ENCODE results near the gene SPDYE1. TPM values are rescaled to one million over a fixed set of nuclear protein-coding genes. Genes with fewer than 3 reads are reported as not detected.
"Not testable (repeated sequence)": the region's sequence is repeated elsewhere in the genome, so short reads cannot be mapped to it uniquely, and the experiment has no call there.

The SPDYE1 gene, protein sequence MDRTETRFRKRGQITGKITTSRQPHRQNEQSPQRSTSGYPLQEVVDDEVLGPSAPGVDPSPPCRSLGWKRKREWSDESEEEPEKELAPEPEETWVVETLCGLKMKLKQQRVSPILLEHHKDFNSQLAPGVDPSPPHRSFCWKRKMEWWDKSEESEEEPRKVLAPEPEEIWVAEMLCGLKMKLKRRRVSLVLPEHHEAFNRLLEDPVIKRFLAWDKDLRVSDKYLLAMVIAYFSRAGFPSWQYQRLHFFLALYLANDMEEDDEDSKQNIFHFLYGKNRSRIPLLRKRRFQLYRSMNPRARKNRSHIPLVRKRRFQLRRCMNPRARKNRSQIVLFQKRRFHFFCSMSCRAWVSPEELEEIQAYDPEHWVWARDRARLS
- polyA plus RNA-seq (not detected in 3 replicates), polyA minus RNA-seq (not detected in 3 replicates)
- not detected for polyA plus RNA-seq (2011; ENCODE audit: low read depth)
- not detected in 2 replicates for polyA plus RNA-seq (2011; cell fraction: cytosol; rRNA removed)
- polyA plus RNA-seq (2011; cell fraction: nucleus; rRNA removed) = not detected in 2 replicates
- polyA plus RNA-seq (2012; ENCODE audit: low replicate concordance) = 0.08 and 0.21 TPM in 2 replicates
- not detected for polyA minus RNA-seq (2011; cell fraction: cytosol; rRNA and poly(A)+ RNA removed)
- polyA minus RNA-seq (2011; cell fraction: nucleus; rRNA and poly(A)+ RNA removed) = not detected in 2 replicates

DNA sequence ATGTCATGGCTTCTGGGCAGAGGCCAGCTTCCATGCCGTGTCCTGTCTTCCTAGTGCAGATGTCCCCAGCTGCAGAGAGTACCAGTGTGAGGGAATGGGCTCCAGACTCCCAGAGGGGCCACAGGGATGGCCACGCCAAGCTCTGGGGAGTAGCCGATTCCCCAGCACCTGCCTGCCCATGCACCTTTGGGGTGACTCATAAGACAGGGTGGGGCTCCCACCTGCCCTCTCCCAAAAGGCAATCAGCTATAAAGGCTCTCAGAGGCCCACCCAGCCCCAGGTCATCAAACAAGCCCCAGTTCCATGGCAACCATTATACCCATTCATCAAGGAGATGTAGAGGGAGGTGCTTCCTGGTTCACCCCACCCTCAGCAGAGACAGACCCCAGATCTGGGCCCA is at the start of gene SPDYE1:
Gene SPDYE1 (plus strand): TSS at position 366 of the 400 bp plus-strand sequence. CDS start 2,053 bp downstream, outside the sequence.
- DNase-seq (ENCODE audit: low read depth, low spot score); H3K27ac ChIP-seq (ENCODE audit: control insufficient read depth, insufficient read depth, low read length); H3K79me2 ChIP-seq (ENCODE audit: control insufficient read depth, insufficient read depth, low read length); FAIRE-seq; H3K27me3 ChIP-seq (ENCODE audit: control insufficient read depth, extremely low read depth, insufficient read depth, low read length); H3K9me3 ChIP-seq (ENCODE audit: control insufficient read depth, low read depth, low read length); H3K36me3 ChIP-seq (ENCODE audit: control insufficient read depth in 2 of 2, extremely low read depth in 1 of 2, insufficient read depth in 2 of 2, low read length in 2 of 2); H3K4me2 ChIP-seq (ENCODE audit: control insufficient read depth, extremely low read depth, insufficient read depth, low read depth, low read length); H3K9me1 ChIP-seq (ENCODE audit: control insufficient read depth, extremely low read depth, insufficient read depth, low read length); H3K4me3 ChIP-seq (ENCODE audit: control insufficient read depth in 2 of 3, extremely low read depth in 1 of 3, insufficient read depth in 2 of 3, low read depth in 1 of 3, low read length in 3 of 3); H4K20me1 ChIP-seq (ENCODE audit: control insufficient read depth, extremely low read depth, insufficient read depth, low read length); H3K4me1 ChIP-seq (ENCODE audit: control insufficient read depth, extremely low read depth, insufficient read depth, low read length); H3K9ac ChIP-seq (ENCODE audit: control insufficient read depth, extremely low read depth, insufficient read depth, low read length); H2AFZ ChIP-seq (ENCODE audit: control insufficient read depth, low read length); dilution Hi-C loops (cut with MboI; ENCODE audit: extremely low pct_ligation_motif_present, low sequenced_read_pairs): not testable (repeated sequence)

DNA sequence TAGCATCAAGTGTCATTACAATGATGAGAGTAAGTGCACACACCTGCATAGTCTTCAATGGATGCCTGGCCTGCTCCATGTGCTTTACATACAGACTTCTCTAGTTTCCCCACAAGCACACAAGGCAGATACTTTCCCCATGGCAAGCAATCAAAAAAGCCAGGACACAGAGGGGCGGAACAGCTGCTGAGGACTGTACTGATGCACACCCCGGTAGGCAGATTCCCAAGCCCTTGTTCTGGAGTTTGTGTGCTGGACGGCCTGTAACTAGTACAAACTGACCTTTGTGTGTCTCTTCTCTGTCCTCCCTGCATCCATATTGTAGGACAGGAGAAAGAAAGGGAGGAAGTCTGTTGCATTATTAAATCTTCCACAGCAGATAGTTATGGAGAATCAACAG is 45.7 kb upstream of the SPDYE1 start:
- dilution Hi-C loops (cut with MboI; ENCODE audit: extremely low pct_ligation_motif_present, low sequenced_read_pairs) = no loop called here
- H2AFZ ChIP-seq (ENCODE audit: control insufficient read depth, low read length) = no peak overlapping the region
- H3K79me2 ChIP-seq (ENCODE audit: control insufficient read depth, insufficient read depth, low read length) = no peaks in the 10 kb centered on the region
- no peak overlapping the region for H3K9ac ChIP-seq (ENCODE audit: control insufficient read depth, extremely low read depth, insufficient read depth, low read length)
- H3K9me1 ChIP-seq (ENCODE audit: control insufficient read depth, extremely low read depth, insufficient read depth, low read length) = no peaks in the 10 kb centered on the region
- no peaks in the 10 kb centered on the region for H3K9me3 ChIP-seq (ENCODE audit: control insufficient read depth, low read depth, low read length)
- TF ChIP-seq, protein P1, sequence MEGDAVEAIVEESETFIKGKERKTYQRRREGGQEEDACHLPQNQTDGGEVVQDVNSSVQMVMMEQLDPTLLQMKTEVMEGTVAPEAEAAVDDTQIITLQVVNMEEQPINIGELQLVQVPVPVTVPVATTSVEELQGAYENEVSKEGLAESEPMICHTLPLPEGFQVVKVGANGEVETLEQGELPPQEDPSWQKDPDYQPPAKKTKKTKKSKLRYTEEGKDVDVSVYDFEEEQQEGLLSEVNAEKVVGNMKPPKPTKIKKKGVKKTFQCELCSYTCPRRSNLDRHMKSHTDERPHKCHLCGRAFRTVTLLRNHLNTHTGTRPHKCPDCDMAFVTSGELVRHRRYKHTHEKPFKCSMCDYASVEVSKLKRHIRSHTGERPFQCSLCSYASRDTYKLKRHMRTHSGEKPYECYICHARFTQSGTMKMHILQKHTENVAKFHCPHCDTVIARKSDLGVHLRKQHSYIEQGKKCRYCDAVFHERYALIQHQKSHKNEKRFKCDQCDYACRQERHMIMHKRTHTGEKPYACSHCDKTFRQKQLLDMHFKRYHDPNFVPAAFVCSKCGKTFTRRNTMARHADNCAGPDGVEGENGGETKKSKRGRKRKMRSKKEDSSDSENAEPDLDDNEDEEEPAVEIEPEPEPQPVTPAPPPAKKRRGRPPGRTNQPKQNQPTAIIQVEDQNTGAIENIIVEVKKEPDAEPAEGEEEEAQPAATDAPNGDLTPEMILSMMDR (optimal IDR thresholded peaks at IDR 0.05 in 1 of 3, IDR thresholded peaks at IDR 0.05 in 1 of 3, conservative IDR thresholded peaks at IDR 0.05 in 1 of 3; ENCODE audit: extremely low read depth in 1 of 3, insufficient read depth in 2 of 3, low read length in 3 of 3) = no peak
- TF ChIP-seq EZH2 (IDR thresholded peaks at IDR 0.05; ENCODE audit: low read length) = no peak
- no peaks in the 10 kb centered on the region for H4K20me1 ChIP-seq (ENCODE audit: control insufficient read depth, extremely low read depth, insufficient read depth, low read length)
- DNase-seq (ENCODE audit: low read depth, low spot score) (no peak), FAIRE-seq (no peak)
- H3K36me3 ChIP-seq (ENCODE audit: control insufficient read depth in 2 of 2, extremely low read depth in 1 of 2, insufficient read depth in 2 of 2, low read length in 2 of 2) = peaks cover 0 to 2% of the 10 kb centered on the region in 2 experiments
- no peak overlapping the region for H3K4me3 ChIP-seq (ENCODE audit: control insufficient read depth in 2 of 3, extremely low read depth in 1 of 3, insufficient read depth in 2 of 3, low read depth in 1 of 3, low read length in 3 of 3)
- H3K4me2 ChIP-seq (ENCODE audit: control insufficient read depth, extremely low read depth, insufficient read depth, low read depth, low read length) = no peak overlapping the region
- no peaks in the 10 kb centered on the region for H3K27me3 ChIP-seq (ENCODE audit: control insufficient read depth, extremely low read depth, insufficient read depth, low read length)
- no peak overlapping the region for H3K27ac ChIP-seq (ENCODE audit: control insufficient read depth, insufficient read depth, low read length)
- no peaks in the 10 kb centered on the region for H3K4me1 ChIP-seq (ENCODE audit: control insufficient read depth, extremely low read depth, insufficient read depth, low read length)

All from keratinocyte (primary cell).